Activated CD8-positive, alpha-beta memory T cell treated with anti-CD3 and anti-CD28 coated beads for 24 hours (primary cell): ENCODE data around the gene ENPP6.

Experiments used
- DNase-seq: peaks from one replicate; pipeline ENCODE4 v3.0.0-alpha.2; 2020

ENPP6 gene

GRCh38 chr4:184217634-184218033, at the start of gene ENPP6:
TSS of gene ENPP6 (minus strand) at chr4:184217873. CDS start at chr4:184217819, 54 bp downstream.
- DNase-seq: no peak

- no peak for DNase-seq
These were observed 49.5 kb upstream of the ENPP6 start for GRCh38 chr4:184267206-184267608.

GRCh38 chr4:184265546-184266351, 48.1 kb upstream of the ENPP6 start:
- no peak for DNase-seq

DNA sequence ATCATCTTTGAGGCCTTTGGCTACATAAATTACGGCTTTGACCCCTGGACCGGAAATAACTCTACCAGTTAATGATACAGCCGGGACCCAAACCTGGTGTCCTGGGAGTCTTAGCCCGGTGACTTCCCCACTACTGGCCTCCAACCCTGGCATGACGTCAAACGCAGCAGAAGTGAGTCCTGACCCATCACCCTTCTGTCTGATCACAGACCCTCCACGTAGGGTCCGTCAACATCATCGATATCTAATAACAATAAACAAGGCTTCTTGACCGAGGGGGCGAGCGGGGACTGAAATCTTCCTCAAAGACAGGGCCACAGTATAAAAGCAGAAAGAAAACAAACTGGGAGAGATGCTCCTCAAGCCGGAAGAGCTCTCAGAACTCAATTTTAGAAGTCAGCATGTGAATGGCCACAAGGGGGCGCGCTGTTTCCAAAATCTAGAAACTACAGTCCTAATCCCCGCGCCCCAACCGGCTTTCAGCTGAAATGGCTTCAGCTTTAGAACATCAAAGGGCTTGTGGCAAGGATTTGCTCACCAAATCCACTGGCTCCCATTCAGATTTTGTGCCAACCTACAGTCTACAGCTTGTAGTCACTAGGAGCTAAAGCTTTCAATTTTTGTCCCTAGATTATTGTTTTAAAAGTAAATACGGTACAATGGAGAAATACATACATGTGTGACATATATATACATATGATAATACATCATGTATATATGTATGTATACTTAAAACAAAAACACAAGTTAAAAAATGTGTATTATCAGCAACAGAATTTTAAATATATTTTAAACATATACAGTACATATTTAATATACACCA, 46.4 kb upstream of the ENPP6 start:
- peak; percentile 99 for DNase-seq

DNA sequence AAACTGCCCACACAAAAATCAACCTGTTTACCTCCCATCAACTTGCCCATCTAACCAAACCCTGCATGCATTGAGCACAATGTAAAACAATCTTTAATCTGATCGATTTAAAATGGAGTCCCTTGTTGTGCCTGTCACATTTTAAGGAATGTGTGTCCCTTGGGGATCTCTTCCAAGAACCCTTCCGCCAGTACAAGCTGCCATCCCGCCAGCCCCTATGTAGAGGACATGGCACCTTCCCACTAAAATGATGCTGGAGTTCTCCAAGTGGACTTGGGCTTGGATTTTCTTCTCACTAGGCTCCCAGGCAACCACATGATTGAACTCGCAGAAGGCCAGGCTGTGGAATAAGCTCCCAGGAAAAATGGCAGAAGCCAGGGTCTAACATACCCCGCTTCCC, 45.8 kb upstream of the ENPP6 start:
- no peak for DNase-seq

DNA sequence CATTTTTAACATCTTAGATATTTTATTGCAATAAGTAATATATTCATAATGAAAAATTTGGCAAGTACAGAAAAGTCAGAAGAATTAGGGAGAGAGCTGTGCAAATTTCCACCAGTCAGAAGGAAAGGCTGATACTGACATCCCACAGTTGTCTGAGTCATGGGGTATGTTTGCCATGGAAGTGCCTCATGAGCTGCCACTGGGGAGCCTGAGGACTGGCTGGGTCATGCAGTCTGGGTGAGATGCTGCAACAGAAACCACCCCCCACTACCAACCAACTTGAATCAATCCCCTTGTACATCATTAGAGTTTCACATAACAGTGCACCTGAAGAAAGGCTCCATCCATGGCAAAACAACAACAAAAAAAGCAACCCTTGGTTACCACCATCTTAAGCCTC, 45.2 kb upstream of the ENPP6 start:
- DNase-seq: no peak

- DNase-seq: no peak
These were observed 43.6 kb upstream of the ENPP6 start for GRCh38 chr4:184261246-184261645.

DNA sequence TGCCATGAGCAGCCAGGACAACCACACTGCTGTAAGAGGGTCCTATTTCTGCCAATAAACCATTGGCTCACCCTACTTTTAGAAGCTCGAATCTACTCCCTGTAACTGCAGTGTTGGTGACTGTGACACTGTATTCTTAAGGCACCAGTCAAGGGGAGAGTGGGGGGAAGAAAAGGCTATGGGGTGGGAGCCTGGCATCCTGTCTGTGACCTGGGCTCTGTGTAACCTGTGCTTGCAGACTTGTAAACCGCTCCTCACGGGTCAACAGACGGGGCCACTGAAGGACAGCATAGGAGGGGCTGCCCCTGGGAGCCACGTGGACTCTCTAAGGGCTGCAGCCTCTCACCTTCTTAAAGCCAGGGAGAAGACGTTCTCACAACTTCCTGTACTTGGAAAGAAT, 42.2 kb upstream of the ENPP6 start:
- no peak for DNase-seq

- no peak for DNase-seq
These were observed 41.4 kb upstream of the ENPP6 start for GRCh38 chr4:184259081-184259480.

DNA sequence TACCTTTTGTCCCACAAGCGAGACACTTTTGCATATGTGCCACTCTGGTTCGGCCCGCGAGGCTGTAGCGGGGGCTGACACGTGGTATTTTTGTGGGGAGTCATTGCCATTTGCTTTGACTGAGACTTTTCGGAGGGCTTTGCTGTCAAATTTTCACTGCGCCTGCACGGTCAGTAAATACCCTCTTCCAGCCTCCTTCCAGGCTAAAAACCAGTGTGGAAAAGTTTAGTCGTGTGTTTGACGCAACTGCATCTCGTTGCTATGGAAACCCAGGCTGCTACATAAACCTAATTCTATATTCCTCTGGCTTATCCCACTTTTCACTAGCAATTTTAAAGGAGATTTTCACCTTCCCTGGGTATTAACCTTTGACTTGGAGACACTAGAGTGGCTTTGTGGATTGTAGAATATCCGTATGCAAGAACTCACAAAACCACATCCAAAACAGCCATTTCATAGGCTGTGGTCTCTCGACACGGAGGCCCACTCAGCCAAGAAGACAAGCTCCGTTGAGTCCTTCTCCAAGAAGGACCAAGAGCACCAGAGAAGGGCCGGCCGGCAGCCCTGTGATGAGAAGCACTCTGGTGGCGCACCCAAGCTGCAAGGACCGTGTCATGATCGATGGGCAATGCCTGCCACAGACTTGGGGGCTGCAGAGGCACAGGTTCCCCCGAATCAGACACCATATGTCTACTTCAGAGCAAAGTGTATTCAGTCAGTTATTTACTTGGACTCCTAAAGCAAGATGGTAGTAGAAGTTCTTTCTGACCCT, 38.4 kb upstream of the ENPP6 start:
- DNase-seq: no peak

GRCh38 chr4:184255361-184255760, 37.7 kb upstream of the ENPP6 start:
- DNase-seq: no peak

DNA sequence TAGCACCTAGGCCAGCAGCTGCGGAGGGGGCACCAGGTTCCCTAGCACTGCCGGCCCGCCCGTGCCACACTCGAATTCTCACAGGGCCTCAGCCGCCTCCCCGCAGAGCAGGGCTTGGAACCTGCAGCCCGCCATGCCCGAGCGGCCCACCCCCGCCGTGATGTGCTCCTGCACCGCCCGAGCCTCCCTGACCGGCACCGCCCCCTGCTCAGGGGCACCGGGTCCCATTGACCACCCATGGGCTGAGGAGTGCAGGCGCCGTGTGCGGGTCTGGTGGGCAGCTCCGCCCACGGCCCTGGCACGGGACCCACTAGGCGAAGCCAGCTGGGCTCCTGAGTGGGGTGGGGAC, 35.4 kb upstream of the ENPP6 start:
- DNase-seq: no peak

DNA sequence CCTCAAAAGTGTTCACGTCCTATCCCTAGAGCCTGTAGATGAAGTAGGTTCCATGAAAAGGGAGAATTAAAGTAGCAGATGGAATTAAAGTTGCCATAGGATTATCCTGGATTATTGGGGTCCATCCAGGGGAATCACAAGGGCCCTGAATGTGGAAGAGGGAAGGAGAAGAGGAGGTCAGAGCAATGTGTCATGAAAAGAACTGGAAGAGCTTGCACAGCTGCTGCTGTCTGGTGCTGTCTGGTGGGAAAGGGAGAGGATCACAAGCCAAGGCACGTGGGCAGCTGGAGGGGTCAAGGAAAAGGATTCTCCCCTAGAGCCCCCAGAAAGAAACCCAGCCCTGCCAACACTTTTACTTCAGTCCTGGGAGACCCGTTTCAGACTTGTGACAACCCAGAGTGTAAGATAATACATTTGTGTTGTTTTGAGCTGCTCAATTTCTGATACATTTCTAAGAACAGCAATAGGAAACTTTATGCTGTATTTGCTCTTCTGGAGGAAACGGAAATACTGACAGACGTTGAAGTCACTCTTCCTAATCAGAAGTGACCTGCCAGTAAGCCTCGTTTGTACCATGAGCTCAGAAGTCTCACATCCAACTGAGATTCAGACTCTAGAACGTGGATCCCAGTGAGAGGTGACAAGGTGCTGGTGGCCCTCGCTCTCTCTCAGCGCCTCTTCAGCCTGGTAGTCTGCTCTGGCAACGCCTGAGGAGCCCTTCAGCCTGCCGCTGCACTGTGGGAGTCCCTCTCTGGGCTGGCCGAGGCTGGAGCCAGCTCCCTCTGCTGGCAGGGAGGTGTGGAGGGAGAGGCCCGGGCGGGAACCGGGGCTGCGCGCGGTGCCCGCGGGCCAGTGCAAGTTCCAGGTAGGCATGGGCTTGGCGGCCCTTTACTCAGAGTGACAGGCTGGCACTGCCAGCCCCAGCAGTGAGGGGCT, 34.7 kb upstream of the ENPP6 start:
- DNase-seq: no peak

GRCh38 chr4:184251670-184251980, 34.0 kb upstream of the ENPP6 start:
- DNase-seq: no peak

DNA sequence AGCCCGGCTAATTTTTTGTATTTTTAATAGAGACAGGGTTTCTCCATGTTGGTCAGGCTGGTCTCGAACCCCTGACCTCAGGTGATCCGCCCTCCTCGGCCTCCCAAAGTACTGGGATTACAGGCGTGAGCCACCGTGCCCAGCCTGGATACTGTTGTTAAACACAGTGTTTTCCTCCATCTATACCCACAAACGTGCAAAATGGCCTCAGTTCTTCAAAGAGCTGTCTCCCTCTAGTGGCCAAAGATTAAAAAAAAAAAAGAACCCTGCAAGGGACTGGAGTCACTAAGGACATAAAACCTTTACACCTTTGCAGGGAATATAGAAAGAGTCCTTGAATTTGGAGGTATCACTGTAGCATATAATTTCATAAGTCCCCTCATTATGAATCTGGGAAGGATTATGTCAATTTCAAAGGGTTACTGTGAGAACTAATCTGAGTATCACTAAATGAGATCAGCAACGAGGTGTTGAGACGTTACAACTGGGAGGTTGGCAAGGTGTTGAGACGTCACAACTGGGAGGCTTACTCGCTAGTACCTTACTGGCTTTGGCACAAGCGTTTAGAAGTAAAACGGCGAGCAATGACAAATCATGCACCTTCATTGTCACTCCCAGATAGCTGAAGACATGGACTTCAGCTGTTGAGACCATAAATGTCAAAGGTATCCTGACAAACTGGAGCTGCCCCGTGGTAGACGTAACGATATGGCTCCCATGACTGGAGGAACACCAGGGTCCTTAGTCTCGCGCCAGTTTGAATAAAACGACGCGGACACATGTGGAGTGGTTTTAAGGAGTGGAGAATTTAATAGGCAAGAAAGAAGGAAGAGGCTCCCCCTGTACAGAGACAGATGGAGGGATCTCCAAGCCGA, 33.4 kb upstream of the ENPP6 start:
- DNase-seq: no peak

DNA sequence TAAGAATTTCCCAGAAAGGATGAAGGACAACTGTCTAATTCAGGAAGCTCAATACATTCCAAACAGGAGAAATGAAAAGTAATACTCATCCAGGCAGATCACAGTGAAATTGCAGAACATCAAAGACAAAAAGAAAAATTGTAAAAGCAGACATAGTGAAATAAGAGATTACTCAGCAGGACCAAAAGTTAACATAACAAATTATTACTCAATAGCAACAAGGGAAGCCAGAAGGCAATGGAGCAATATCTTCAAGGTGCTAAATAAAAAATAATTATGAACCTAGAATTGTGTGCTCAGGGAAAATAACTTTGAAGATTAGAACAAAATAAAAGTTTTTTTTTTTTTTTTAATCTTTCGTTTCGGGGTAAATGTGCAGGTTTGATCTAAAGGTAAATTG, 30.5 kb upstream of the ENPP6 start:
- DNase-seq: no peak

DNA sequence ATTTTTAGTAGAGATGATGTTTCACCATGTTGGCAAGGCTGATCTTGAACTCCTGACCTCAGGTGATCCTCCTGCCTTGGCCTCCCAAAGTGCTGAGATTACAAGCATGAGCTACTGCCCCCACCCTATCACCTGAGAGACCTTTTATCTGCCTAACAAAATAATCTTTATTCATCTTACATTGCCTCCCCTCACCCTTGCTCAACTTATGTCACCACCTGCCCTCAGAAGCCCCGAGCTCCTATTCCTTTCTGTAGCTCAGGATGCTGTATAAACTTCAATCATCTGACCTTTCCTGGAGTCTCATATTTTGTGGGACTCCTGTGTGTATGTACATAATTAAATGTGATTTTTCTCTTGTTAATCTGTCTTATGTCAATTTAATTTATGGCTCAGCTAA, 29.7 kb upstream of the ENPP6 start:
- DNase-seq: no peak

- DNase-seq: no peak
These were observed 28.8 kb upstream of the ENPP6 start for GRCh38 chr4:184246426-184246825.

DNA sequence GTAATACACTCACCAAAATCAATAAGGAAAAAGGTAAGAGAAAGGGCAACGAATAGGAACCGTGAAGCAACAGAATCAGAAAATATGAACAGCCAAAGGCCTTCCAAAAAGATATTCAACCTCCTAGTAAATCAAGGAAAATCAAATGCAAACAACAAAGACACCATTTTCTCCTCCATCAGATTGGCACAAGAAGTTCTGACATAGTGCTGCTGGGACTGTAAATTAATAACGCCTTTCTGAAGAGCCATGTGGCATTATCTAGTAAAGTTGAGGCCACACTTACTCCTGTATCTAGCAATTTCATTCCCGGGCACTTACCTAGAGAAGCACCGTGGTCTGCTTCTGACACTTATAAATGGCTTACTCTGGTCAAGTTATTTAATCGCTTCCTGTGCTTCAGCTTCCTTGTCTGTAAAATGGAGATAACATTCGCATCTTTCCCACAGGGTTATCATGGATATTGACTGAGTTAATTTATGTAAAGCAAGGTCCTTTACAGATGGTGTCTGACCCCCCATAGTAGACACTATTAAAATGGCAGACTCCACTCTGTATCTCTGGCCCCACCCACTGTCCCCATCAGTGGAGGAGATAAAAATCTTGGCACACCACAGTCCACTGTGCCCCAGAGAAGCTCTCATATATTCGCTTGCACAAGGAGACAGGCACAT, 20.5 kb upstream of the ENPP6 start:
- DNase-seq: no peak

- DNase-seq: no peak
These were observed 19.9 kb upstream of the ENPP6 start for GRCh38 chr4:184237612-184238011.

GRCh38 chr4:184235526-184235925, 17.9 kb upstream of the ENPP6 start:
- no peak for DNase-seq
